NCI-H2081 treated with DMSO at 0.1 percent for 48 hours (cell line): ENCODE results near the gene TCN2.
"Not testable (repeated sequence)": the region's sequence is repeated elsewhere in the genome, so short reads cannot be mapped to it uniquely, and the experiment has no call there.

Experiments
- DNase-seq: peaks from one replicate; lab custom pipeline; 2025; lab: John Stamatoyannopoulos, UW

The TCN2 gene

DNA sequence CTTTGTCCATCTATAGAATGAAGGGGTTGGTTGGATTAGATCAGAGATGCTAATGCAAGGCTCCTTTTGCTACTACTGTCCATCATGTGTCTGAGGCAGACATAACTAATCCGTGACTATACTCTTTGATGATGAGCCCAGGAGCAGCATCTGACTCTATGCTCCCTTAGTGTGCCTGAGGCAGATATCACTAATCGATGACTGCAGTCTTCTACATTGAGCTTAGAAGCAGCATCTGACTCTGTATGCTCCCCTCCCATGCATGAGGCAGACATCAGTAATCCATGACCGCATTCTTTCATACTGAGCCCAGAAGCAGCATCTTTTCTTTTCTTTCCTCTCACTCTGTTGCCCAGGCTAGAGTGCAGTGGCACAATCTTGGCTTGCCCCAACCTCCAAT, 4.2 kb downstream of the TCN2 start:
- no peak for DNase-seq

DNA sequence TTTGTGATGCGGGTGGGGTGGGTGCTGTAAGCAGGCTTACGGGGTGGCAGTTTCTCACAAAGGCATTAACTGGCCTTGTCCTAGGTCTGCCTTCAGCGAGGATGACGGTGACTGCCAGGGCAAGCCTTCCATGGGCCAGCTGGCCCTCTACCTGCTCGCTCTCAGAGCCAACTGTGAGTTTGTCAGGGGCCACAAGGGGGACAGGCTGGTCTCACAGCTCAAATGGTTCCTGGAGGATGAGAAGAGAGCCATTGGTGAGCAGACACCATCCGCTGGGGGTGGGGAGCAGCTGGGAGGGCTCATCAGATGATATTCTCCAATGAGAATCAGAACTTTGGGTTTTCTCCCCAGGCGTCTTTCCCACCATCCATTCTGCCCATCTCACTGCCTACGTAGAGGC, 5.8 kb downstream of the TCN2 start:
- DNase-seq, result no peak

DNA sequence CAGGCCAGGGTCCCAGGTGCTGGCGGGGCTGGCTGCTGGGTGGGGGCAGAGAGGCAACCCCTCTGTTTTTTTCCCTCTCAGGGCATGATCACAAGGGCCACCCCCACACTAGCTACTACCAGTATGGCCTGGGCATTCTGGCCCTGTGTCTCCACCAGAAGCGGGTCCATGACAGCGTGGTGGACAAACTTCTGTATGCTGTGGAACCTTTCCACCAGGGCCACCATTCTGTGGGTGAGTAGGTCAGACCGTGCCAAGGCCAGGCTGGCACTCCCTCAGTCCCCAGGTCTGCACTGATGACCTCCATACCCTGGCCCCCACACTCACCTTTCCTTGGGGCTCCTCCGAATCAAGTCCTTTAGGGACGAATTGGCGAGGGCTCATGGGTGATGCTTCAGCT, 7.3 kb downstream of the TCN2 start:
- DNase-seq, result no peak

DNA sequence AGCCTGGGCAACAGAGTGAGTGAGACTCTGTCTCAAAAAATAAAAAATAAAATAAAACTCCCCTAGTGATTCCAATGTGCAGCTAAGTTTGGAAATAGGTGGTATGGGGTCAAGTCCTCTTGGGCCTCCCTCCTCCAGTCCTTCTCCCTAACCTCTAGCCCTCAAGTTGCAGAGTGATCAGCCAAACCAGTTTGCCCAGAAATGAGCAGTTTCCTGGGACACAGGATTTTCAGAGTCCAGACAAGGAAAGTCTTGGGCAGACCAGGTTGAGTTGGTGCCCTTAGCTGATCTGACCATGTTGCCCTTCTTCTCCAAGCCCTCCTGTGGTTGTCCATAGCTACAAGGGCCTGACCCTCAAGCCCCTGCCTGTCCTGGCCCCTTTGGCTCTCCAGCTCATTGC, 7.9 kb downstream of the TCN2 start:
- DNase-seq, result no peak

DNA sequence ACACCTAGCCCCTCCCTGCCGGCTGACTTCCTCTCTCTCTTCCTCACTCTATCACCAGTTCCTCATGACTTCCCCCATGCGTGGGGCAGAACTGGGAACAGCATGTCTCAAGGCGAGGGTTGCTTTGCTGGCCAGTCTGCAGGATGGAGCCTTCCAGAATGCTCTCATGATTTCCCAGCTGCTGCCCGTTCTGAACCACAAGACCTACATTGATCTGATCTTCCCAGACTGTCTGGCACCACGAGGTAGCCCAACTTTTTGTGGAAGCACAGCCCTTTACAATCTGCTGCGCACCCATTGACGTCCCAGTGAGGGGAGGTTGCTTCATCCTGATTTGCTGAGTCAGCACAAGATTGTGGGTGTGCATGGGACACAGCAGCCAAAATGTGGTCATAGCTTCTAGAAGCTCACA, 8.6 kb downstream of the TCN2 start:
- DNase-seq, result no peak

DNA sequence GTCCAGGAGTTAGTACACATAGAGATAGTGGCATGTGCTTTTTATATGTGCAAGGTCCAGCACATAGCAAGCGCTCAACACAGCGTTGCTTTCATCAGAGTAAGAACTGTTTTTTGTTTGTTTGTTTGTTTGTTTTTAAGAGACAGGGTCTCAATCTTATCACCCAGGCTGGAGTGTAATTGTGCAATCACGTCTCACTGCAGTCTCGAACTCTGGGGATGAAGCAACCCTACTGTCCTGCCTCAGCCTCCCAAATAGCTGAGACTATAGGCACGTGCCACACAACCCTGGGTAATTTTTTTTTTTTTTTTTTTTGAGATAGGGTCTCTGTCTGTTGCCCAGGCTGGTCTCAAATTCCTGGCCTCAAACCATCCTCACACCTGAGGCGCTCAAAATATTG, 10.8 kb downstream of the TCN2 start:
- DNase-seq, result no peak

DNA sequence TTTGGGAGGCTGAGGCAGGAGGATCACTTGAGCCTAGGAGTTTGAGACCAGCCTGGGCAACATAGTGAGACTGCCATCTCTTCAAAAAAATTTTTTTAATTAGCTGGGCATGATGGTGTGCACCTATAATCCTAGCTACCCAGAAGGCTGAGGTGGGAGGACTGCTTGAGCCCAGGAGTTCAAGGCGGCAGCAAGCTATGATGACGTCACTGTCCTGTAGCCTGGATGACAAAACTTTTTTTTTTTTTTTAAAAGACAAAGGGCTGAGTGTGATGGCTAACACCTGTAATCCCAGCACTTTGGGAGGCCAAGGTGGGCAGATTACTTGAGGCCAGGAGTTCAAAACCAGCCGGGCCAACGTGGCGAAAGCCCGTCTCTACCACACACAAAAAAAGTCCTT, 12.9 kb downstream of the TCN2 start:
- DNase-seq, result not testable (repeated sequence)

DNA sequence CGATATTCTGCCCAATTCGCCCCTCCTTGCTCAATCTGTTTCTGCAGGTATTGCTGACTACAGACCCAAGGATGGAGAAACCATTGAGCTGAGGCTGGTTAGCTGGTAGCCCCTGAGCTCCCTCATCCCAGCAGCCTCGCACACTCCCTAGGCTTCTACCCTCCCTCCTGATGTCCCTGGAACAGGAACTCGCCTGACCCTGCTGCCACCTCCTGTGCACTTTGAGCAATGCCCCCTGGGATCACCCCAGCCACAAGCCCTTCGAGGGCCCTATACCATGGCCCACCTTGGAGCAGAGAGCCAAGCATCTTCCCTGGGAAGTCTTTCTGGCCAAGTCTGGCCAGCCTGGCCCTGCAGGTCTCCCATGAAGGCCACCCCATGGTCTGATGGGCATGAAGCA, 19.4 kb downstream of the TCN2 start:
- DNase-seq, result no peak

DNA sequence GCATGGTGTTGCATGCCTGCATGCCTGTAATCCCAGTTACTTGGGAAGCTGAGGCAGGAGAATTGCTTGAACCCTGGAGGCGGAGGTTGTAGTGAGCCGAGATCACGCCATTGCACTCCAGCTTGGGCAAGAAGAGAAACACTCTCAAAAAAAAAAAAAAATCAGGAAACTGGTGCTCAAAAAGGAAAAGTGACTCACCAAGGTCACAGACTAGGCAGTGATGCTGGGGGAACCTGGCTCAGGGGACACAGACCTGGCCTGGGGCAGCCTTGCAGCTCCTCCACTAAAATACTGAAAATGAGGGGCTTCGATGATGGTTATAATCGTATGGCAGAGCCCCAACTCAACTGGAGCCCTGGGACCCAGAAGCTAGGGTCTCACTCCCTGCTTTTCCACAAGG, 20.5 kb downstream of the TCN2 start:
- DNase-seq, result no peak

DNA sequence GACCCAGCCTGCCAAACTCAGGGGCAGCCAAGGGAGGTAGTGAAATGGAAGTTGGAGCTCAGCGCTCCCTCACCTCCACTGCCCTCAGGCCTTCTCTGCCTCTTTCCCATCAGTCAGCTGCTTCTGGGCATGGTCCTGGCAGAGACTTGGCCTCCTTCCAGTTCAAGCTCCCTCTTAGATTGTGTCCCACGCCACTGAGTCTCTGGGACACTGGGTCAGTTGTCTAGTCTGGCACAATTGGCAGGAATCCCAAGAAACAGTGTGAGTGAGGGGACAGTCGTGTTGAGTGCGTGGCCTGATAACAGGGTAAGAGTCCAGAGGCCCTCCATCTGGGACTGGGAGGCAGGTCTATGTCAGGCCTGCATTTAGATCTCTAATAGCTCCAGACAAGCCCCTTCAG, 21.5 kb downstream of the TCN2 start:
- DNase-seq, result no peak

DNA sequence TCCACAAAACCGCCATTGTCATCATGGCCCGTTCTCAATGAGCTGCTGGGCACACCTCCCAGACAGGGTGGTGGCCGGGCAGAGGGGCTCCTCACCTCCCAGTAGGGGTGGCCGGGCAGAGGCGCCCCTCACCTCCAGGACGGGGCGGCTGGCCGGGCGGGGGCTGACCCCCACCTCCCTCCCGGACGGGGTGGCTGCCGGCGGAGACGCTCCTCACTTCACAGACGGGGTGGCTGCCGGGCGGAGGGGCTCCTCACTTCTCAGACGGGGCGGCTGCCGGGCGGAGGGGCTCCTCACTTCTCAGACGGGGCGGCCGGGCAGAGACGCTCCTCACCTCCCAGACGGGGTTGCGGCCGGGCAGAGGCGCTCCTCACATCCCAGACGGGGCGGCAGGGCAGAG, 24.5 kb downstream of the TCN2 start:
- not testable (repeated sequence) for DNase-seq

DNA sequence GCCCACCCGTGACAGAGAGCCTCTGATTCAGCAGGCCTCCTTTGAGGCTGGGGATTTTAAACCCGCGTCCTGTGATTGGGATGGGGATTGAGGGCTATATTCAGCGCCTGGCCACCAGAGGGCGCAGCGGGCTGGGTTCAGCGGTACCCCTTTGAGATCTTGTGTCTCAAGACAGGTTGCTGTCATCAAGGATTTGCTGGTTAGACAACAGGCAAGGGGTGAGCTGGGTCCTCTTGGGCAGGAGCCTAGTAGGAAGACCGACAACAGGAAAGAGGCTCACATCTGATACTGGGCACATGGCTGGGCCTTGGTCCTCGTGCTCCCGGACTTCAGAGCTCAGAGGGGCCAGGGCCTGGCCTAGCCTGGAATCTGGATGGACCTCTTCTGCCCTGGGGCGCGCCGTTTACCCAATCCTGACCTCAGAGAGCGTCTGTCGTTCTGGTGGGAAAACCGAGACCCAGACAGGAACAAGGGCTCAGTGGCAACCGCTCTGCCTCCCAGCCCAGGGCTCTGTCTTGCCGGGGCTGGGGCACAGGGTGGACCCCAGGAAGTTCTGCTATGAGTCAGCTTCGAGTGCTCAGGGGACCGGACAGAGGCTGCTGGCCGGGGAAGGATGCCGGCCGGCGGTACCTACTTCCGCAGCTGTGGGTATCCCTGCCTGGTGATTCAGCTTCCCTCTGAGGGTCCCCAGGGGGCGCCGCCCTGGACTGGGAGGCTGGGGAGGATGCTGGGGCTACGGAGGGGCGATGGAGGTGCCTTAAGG, 27.7 kb downstream of the TCN2 start:
- no peak for DNase-seq

DNA sequence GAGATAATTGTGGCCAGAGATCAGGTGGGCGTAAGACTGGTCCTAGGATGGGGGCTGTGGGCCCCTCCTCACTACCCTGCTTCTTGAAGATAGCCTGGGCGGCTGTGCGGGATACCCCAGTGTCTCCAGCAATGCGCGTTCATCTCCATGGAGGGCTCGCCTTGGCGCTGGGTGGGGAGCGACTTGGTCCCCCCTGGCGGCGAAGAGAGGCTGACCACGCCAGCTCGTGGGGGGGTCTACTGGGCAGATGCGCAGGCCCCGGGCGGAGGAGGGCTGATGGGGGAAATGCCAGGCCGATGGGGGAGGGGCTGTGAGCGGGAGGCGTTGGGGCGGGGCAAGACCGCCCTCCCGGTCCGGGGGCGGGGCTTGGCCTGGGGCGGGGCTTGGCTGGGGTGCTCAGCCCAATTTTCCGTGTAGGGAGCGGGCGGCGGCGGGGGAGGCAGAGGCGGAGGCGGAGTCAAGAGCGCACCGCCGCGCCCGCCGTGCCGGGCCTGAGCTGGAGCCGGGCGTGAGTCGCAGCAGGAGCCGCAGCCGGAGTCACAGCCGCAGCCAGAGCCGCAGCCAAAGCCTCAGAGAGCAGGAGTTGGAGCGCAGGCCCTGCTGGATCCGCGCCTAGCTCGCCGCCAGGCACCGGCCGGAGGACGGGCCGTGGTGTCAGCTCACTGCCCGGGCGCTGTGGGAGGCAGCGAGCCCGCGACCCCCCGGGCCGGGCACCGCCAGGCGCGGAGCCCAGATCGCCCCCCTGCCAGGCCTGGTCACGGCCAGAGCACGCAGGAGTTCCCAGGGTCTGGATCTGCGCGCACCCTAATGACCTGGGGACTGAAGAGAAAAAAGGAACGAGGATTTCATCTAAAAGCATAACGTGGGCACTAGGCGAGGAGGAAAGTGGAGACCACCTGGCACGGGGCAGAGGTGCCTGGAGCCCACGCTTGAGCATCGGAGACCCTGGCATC, 28.6 kb downstream of the TCN2 start, which contains the start of gene SLC35E4:
SLC35E4 (plus strand) TSS at position 509 of the 953 bp plus-strand sequence. CDS start 670 bp downstream, outside the sequence.
- DNase-seq, result no peak

DNA sequence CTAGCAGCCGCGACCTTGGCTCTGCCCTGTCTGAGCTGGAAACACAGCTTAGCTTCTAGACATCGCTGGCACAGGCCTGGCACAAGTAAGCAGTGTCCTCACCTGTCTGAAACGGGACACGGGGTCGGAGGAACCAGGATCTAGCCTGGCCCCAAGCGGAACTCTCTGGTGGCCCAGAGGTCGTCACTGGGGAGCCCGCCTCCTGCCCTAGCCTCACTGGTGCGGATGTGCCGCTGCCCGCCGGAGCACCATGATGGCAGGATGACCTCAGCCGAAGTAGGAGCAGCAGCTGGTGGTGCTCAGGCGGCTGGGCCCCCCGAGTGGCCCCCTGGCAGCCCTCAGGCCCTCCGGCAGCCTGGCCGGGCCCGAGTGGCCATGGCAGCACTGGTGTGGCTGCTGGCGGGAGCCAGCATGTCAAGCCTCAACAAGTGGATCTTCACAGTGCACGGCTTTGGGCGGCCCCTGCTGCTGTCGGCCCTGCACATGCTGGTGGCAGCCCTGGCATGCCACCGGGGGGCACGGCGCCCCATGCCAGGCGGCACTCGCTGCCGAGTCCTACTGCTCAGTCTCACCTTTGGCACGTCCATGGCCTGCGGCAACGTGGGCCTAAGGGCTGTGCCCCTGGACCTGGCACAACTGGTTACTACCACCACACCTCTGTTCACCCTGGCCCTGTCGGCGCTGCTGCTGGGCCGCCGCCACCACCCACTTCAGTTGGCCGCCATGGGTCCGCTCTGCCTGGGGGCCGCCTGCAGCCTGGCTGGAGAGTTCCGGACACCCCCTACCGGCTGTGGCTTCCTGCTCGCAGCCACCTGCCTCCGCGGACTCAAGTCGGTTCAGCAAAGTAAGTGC, 29.5 kb downstream of the TCN2 start:
- DNase-seq, result no peak

DNA sequence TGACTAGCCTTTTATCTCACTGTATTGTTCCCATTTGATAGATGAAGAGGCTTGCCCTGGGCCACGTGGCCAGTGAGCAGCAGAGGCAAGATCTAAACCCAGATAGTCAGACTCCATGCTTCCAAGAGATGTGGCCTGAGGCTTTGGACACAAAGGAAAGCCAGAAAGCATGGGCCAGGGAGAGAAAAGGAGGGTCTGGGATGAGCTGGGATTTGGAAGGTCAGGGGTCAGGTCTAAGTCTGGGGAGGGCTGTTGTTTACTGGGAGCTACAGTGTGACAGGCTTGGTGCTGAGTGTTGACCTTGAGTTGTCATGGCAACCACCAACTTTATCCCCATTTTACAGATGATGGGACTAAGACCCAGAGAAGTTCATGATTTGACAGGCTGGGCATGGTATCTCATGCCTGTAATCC, 30.7 kb downstream of the TCN2 start:
- DNase-seq, result no peak

DNA sequence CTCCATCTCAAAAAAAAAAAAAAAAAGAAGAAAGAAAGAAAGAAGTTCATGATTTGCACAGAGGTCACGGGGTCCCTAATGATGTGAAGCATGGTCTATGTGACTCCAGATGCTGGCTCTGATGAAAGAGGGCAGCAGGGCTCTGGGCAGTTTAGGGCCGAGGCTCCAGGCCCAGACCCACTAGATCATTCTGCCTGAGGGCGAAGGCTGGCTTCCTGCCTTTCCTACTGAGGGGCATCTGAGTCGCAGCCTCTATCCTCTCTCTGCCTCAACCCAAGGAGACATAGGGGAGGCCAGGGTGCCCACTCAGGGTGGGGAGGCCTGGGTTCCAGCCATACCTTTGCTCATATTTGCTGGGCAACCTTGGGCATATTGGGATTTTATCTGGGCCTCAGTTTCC, 33.4 kb downstream of the TCN2 start:
- no peak for DNase-seq

DNA sequence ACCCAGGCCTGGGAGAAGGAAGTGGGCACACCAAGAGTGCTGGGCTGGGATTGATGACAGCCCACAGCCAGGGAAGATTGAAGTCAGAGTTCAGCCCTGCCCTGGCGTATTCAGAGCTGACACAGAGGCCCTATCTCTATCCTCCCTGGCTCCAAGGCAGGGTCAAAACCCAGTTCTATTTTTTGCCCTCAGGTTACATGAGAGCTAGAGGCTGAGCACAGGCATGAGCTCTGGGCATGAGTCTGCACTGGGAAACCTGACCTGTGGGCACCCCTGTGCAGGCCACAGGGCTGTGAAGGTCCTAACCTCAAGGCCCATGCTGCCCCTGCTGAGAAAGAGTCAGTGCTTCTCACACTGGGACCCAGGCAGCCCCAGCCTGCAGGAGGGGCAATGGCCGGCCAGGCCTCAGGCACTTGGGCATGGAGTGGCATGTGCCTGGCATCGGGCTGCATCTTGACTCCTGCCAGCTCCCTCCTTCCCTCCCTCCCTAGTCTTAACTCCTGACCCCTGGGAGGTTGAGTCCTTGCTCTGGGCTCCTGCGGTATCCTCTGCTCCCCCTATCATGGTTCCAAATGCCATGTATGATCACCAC, 34.0 kb downstream of the TCN2 start:
- DNase-seq, result no peak

DNA sequence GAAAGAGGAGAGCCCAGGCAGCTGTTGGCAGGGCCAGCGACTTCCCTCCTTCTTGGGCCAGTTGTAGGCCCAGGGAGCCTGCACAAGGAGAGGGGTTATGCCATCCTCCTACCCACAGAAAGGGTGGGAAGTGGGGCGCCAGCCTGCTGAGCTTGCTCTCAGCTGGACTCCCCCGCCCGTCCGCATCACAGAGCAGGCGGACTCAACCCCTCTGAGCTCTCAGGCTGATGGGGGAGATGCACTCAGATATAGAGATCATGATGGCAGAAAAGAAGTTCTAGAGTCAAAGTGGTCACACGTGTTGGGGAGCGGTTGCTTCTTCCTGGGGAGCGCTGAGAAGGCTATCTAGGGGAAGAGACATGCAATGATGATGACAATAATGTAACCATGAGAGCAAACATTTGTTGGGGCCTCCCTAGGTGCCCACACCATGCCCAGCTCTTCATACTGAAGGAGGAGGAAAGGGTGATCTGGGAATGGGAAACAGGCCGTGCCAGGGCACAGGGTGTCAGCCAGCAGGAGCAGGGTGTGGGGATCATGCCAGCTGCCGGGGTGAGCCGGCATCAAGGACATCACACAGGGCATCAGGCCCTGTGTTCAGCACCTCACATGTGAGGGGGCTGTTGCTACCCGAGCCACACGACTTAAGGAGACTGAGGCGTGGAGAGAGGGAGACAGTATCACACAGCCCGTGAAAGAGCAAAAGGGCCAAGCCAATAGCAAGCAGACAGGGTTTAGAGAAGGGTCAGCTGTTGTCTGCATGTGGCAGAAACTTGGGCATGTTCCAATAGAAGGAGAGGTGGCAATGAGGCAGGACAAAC, 36.3 kb downstream of the TCN2 start:
- no peak for DNase-seq

DNA sequence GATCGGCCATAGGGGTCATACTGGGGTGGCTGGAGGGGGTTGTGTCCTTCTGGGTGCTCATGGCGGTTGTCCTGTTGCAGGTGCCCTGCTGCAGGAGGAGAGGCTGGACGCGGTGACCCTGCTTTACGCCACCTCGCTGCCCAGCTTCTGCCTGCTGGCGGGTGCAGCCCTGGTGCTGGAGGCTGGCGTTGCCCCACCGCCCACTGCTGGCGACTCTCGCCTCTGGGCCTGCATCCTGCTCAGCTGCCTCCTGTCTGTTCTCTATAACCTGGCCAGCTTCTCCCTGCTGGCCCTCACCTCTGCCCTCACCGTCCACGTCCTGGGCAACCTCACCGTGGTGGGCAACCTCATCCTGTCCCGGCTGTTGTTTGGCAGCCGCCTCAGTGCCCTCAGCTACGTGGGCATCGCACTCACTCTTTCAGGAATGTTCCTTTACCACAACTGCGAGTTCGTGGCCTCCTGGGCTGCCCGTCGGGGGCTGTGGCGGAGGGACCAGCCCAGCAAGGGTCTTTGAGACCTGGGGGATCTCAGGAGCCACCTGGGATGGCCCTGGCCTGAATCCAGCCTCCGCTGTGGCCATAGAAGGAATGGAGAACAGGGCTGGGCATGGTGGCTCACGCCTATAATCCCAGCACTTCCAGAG, 39.7 kb downstream of the TCN2 start:
- no peak for DNase-seq

DNA sequence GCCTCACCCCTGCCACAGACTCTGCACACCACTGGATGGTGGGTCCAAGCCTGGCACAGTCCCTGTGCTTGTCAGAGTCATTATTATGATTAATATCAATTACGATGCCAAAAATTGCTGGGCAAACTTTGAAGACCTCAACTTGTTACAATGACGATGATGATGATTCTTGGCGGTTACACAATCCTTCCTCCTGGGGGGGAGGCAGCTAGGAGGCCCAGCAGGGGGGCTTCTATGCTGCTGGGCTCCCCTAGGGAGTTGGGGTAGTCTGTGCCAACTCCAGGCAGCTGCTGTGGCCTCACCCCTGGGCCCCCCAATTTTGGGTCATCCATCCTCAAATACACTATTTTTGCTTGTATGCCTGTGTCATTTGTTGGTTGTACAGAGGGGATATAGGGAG, 40.6 kb downstream of the TCN2 start:
- no peak for DNase-seq
